ENCODE measurements around the gene SLC44A2.
"Not testable (repeated sequence)": the region's sequence is repeated elsewhere in the genome, so short reads cannot be mapped to it uniquely, and the experiment has no call there.

- TF ChIP-seq CTCF (IDR thresholded peaks at IDR 0.05; ENCODE audit: low read depth, low read length); EZH2phosphoT487 (IDR thresholded peaks at IDR 0.05; ENCODE audit: low read depth): not testable (repeated sequence)
These were observed 46.6 kb downstream of the SLC44A2 start for GRCh38 chr19:10671922-10672321.
